Hepatocyte (in vitro differentiated cells): ENCODE data around the gene MARK3. TPM values are rescaled to one million over a fixed set of nuclear protein-coding genes. Genes with fewer than 3 reads are reported as not detected.

ENCODE experiments used
- DNase-seq: peaks from one replicate; pipeline ENCODE4 v3.0.0-alpha.2; 2016; ENCODE audit warnings: low spot score
- H2AFZ ChIP-seq: fragments of 200-600 bp; sonication (generic); 2 replicates; pipeline ENCODE4 v1.6.0; 2016; ENCODE audit warnings: antibody characterized with exemption, mild to moderate bottlenecking
- H3K27ac ChIP-seq: fragments of 200-600 bp; sonication (generic); 2 replicates; pipeline ENCODE4 v1.5.1; 2016; ENCODE audit warnings: mild to moderate bottlenecking
- H3K27me3 ChIP-seq: fragments of 200-600 bp; sonication (generic); 2 replicates; pipeline ENCODE4 v1.6.1; 2016
- H3K36me3 ChIP-seq: fragments of 200-600 bp; sonication (generic); replicated peaks from 2 replicates; pipeline ENCODE4 v1.5.1; 2016; ENCODE audit warnings: low read depth; ENCODE audit not compliant: insufficient read depth
- H3K4me1 ChIP-seq: fragments of 200-600 bp; sonication (generic); 2 replicates; pipeline ENCODE4 v1.5.1; 2016; ENCODE audit warnings: mild to moderate bottlenecking, moderate library complexity; ENCODE audit not compliant: insufficient read depth
- H3K4me2 ChIP-seq: fragments of 200-600 bp; sonication (generic); 2 replicates; pipeline ENCODE4 v1.6.0; 2016
- H3K4me3 ChIP-seq: fragments of 200-600 bp; sonication (generic); 2 replicates; pipeline ENCODE4 v1.5.1; 2016; ENCODE audit warnings: mild to moderate bottlenecking
- H3K79me2 ChIP-seq: fragments of 200-600 bp; sonication (generic); 2 replicates; pipeline ENCODE4 v1.6.0; 2017; ENCODE audit warnings: mild to moderate bottlenecking
- H3K9me2 ChIP-seq: fragments of 200-600 bp; sonication (generic); replicated peaks from 2 replicates; pipeline ENCODE4 v1.6.0; 2017; ENCODE audit warnings: mild to moderate bottlenecking; ENCODE audit not compliant: insufficient read depth
- H3K9me3 ChIP-seq: fragments of 200-600 bp; sonication (generic); 2 replicates; pipeline ENCODE4 v1.5.1; 2016; ENCODE audit warnings: low read depth, mild to moderate bottlenecking
- H4K20me1 ChIP-seq: fragments of 200-600 bp; sonication (generic); 2 replicates; pipeline ENCODE4 v1.6.0; 2016; ENCODE audit warnings: mild to moderate bottlenecking; ENCODE audit not compliant: insufficient read depth, poor library complexity, severe bottlenecking
- CTCF ChIP-seq: fragments of 200-600 bp; sonication (generic); IDR thresholded peaks from 2 replicates; pipeline ENCODE4 v1.5.1; 2016; ENCODE audit warnings: antibody characterized with exemption, mild to moderate bottlenecking; ENCODE audit not compliant: poor library complexity
- EZH2 ChIP-seq: fragments of 200-600 bp; sonication (generic); IDR thresholded peaks from 2 replicates; pipeline ENCODE4 v1.6.1; 2016; ENCODE audit warnings: antibody characterized with exemption, mild to moderate bottlenecking, borderline replicate concordance
- EZH2phosphoT487 ChIP-seq: fragments of 200-600 bp; sonication (generic); IDR thresholded peaks from one replicate; pipeline ENCODE4 v1.6.1; 2018; ENCODE audit warnings: antibody characterized with exemption, mild to moderate bottlenecking, low read depth, moderate library complexity; ENCODE audit not compliant: unreplicated experiment, severe bottlenecking
- WGBS: methylation state at CpG from one replicate; pipeline ENCODE4 v1.1.6; 2016; ENCODE audit warnings: low lambda C conversion rate; ENCODE audit errors: missing lambda C conversion rate; 5-methylcytosine and 5-hydroxymethylcytosine counted together
- polyA plus RNA-seq: library from polyadenylated mRNA; unstranded; fragments of >200 nt; fragmentation: Nextera tagmentation; extraction: Ambion mirVana; gene quantifications from 2 replicates; pipeline ENCODE4 v1.2.1, GENCODE V29; 2016
- total RNA-seq: library from RNA; depleted of rRNA; stranded (reverse); fragments of >200 nt; gene quantifications from 2 replicates; pipeline ENCODE4 v1.2.3, GENCODE V29; 2014

The MARK3 gene
- total and polyA plus RNA-seq, 2 experiments from 2014 or later: 56.3 to 71.7 TPM

DNA sequence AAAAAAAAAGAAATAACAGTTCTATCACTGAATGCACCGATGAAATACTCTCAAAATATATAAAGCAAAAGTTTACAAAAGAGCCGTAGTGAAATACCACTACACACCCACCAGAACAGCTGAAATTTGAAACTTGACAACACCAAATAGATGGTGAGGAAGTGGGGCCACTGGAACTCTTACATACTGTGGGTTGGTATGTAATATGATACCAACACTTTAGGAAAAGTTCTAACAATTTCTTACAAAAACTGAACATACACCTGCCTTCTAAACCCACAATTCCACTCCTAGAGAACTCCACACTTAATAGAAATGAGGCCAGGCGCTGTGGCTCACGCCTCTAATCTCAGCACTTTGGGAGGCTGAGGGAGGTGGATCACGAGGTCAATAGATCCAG is 37.1 kb upstream of the MARK3 start:
- no peaks in the 10 kb centered on the region for H3K9me3 ChIP-seq
- no peaks in the 10 kb centered on the region for H3K4me1 ChIP-seq
- peaks cover 13% of the 10 kb centered on the region for H4K20me1 ChIP-seq
- 81% methylated on average over 5 of the region's 5 CpGs for WGBS
- no peak overlapping the region for H2AFZ ChIP-seq
- no peak overlapping the region for H3K4me3 ChIP-seq
- no peak for DNase-seq
- no peak overlapping the region for H3K4me2 ChIP-seq
- H3K27ac ChIP-seq: no peak overlapping the region
- H3K27me3 ChIP-seq: no peaks in the 10 kb centered on the region
- no peaks in the 10 kb centered on the region for H3K79me2 ChIP-seq
- H3K36me3 ChIP-seq: no peaks in the 10 kb centered on the region
- TF ChIP-seq CTCF: no peak
- no peak for TF ChIP-seq EZH2
- no peak for TF ChIP-seq EZH2phosphoT487
- H3K9me2 ChIP-seq: no peaks in the 10 kb centered on the region

- Histone ChIP-seq H3K79me2 (no peaks in the 10 kb centered on the region), H3K4me1 (no peaks in the 10 kb centered on the region), H3K27ac (no peak overlapping the region), H3K36me3 (no peaks in the 10 kb centered on the region), H3K4me3 (no peak overlapping the region), H3K9me3 (no peaks in the 10 kb centered on the region), H2AFZ (no peak overlapping the region), H4K20me1 (no peaks in the 10 kb centered on the region), H3K4me2 (no peak overlapping the region), H3K27me3 (no peaks in the 10 kb centered on the region), H3K9me2 (no peaks in the 10 kb centered on the region)
- no peak for DNase-seq
- TF ChIP-seq CTCF: no peak
- no peak for TF ChIP-seq EZH2phosphoT487
- TF ChIP-seq EZH2: no peak
- WGBS: 95% methylated on average over 13 of the region's 13 CpGs
Measured at GRCh38 chr14:103349982-103350381, 35.2 kb upstream of the MARK3 start.

DNA sequence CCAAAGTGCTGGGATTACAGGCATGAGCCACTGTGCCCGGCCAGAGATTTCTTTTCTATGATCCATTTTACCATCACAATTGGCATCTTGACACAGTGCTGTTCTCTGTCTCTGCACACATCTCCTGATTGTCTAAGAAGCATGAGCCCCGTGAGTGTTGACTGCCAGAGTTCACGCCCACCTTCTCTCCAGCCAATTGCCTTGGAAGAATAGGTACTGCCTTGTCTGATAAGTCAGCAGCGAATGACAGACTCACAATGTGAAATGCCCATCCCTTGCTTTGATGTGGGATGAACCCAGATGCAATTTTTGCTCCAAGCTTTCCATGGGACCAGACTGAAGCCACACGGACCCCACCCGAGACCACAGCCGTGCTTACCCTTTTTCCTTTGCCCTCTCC is 31.9 kb upstream of the MARK3 start:
- no peak for DNase-seq
- TF ChIP-seq EZH2 (no peak), EZH2phosphoT487 (no peak), CTCF (no peak)
- 72% methylated on average over 7 of the region's 7 CpGs for WGBS

DNA sequence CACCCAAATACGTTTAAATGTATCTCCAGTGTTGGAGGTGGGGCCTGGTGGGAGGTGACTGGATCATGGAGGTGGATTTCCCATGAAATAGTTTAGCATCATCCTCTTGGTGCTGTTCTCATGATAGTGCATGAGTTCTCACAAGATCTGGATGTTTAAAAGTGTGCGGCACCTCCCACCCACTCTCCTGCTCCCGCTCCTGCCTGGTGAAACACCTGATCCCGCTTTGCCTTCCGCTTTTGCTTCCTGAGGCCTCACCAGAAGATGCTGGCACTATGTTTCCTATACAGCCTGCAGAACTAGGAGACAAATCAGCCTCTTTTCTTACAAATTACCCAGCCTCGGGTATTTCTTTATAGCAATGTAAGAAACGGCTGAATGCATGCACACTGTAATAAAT is 31.1 kb upstream of the MARK3 start:
- peak overlapping the region; percentile 54 for H3K4me2 ChIP-seq
- H3K79me2 ChIP-seq: no peaks in the 10 kb centered on the region
- H4K20me1 ChIP-seq: no peaks in the 10 kb centered on the region
- no peaks in the 10 kb centered on the region for H3K9me2 ChIP-seq
- H3K4me1 ChIP-seq: no peaks in the 10 kb centered on the region
- H3K4me3 ChIP-seq: no peak overlapping the region
- WGBS: 75% methylated on average over 7 of the region's 7 CpGs
- no peak for DNase-seq
- H3K9me3 ChIP-seq: no peaks in the 10 kb centered on the region
- no peak overlapping the region for H3K27ac ChIP-seq
- TF ChIP-seq CTCF: no peak
- TF ChIP-seq EZH2: no peak
- no peak for TF ChIP-seq EZH2phosphoT487
- H2AFZ ChIP-seq: no peak overlapping the region
- no peaks in the 10 kb centered on the region for H3K27me3 ChIP-seq
- H3K36me3 ChIP-seq: no peaks in the 10 kb centered on the region

More for the DNA sequence above, 31.9 kb upstream of the MARK3 start:
- Histone ChIP-seq H3K27ac (no peak overlapping the region), H3K4me3 (no peak overlapping the region), H2AFZ (no peak overlapping the region), H3K79me2 (no peaks in the 10 kb centered on the region), H3K9me3 (no peaks in the 10 kb centered on the region), H3K36me3 (no peaks in the 10 kb centered on the region), H3K27me3 (no peaks in the 10 kb centered on the region), H3K4me1 (no peaks in the 10 kb centered on the region), H3K4me2 (no peak overlapping the region), H4K20me1 (no peaks in the 10 kb centered on the region), H3K9me2 (no peaks in the 10 kb centered on the region)
